ENCODE measurements around the gene RALGAPA2. TPM values are rescaled to one million over a fixed set of nuclear protein-coding genes. Genes with fewer than 3 reads are reported as not detected.

The RALGAPA2 gene
- total RNA-seq, 1 donor from 2014 or later = 16.5 TPM

GRCh38 chr20:20465252-20465651 is 247.2 kb downstream of the RALGAPA2 start:
- intact Hi-C loops (cut with DNase I) = loop anchor here (10.0 kb wide), 1 partner anchor 100 kb away; the partner anchor contains the start of gene INSM1
- no peak for ATAC-seq
- DNase-seq (ENCODE audit: missing footprints) = no peak

- DNase-seq (ENCODE audit: missing footprints) (no peak), ATAC-seq (no peak)
- intact Hi-C loops (cut with DNase I) = loop anchor here (10.0 kb wide), 1 partner anchor 99 kb away; the partner anchor contains the start of gene INSM1
Measured at GRCh38 chr20:20463933-20464374, 248.5 kb downstream of the RALGAPA2 start.

DNA sequence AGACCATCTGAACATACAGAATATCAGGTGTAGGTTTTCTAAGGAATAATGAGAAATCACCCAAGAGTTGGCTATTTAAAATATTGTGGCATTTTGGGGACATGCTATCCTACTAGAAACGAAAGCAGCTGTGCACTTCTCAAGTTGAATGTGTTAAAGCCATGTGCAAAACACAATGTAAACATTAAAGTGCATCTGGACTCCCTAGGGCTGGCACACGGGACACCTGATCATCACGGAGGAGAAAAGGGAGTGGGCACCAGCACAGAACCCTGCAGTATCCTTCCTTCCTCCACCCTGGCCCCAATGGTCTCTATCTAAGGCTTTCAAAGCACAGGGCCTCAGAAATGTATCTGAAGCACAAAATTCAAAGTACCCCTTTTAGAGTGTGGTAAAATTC is 250.3 kb downstream of the RALGAPA2 start:
- DNase-seq (ENCODE audit: missing footprints) (no peak), ATAC-seq (no peak)
- intact Hi-C loops (cut with DNase I) = loop anchor here (10.0 kb wide), 1 partner anchor 97 kb away; the partner anchor contains the start of gene INSM1

DNA sequence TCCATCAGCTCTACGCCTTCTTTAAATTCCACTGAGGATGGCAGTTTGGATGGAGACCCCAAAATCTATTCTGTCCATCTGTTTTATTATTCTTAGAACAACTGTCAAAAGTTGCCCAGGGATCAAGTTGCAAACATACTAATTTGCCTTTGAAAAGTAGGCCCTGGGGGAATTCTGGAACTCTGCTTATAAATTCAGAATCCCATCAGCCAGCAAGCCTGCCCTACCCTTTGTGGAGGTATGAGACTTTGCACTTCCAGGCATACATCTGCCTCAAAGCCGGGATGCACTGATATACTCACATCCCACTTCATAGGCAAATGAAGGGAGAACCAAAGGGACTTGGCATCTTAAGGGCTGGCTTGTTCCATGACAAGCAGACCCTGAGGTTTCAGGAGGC is 250.9 kb downstream of the RALGAPA2 start:
- intact Hi-C loops (cut with DNase I) = loop anchor here (10.0 kb wide), 1 partner anchor 97 kb away; the partner anchor contains the start of gene INSM1

DNA sequence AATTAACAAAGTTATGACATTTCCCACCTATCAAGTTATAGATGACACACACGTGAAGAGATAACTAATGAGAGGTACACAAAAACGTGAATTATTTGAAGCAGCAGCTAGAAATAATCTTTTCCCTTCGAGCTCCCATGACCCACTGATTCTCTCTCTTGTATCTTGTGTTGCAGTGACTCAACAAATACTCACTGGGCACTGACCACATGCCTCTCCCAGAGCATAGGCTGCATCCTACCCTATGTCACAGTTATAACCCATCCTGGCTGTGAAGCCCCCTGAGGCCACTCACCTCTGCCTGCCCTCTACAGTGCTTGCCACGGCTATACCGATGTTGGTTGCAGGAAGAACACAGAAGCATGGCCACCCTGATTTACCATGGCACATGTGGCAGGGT is 252.7 kb downstream of the RALGAPA2 start:
- no peak for ATAC-seq
- DNase-seq (ENCODE audit: missing footprints) = no peak
- intact Hi-C loops (cut with DNase I) = loop anchor here (10.0 kb wide), 1 partner anchor 95 kb away; the partner anchor contains the start of gene INSM1

More for the DNA sequence above, 250.9 kb downstream of the RALGAPA2 start:
- ATAC-seq = no peak
- DNase-seq (ENCODE audit: missing footprints) = no peak

GRCh38 chr20:20457392-20458126 is 254.9 kb downstream of the RALGAPA2 start:
- no peak for ATAC-seq
- intact Hi-C loops (cut with DNase I) = no loop called here

GRCh38 chr20:20456741-20457140 is 255.7 kb downstream of the RALGAPA2 start:
- no peak for DNase-seq (ENCODE audit: missing footprints)
- intact Hi-C loops (cut with DNase I) = no loop called here
- ATAC-seq = no peak

More at GRCh38 chr20:20457392-20458126, 254.9 kb downstream of the RALGAPA2 start:
- DNase-seq (ENCODE audit: missing footprints) = no peak

- intact Hi-C loops (cut with DNase I) = no loop called here
- no peak for ATAC-seq
- no peak for DNase-seq (ENCODE audit: missing footprints)
Measured at GRCh38 chr20:20455926-20456325, 256.5 kb downstream of the RALGAPA2 start.

- intact Hi-C loops (cut with DNase I) = no loop called here
- ATAC-seq (peak; percentile 53), DNase-seq (ENCODE audit: missing footprints) (no peak)
Measured at GRCh38 chr20:20454850-20455627, 257.4 kb downstream of the RALGAPA2 start.

- intact Hi-C loops (cut with DNase I) = no loop called here
Measured at GRCh38 chr20:20454367-20454766, 258.1 kb downstream of the RALGAPA2 start.

DNA sequence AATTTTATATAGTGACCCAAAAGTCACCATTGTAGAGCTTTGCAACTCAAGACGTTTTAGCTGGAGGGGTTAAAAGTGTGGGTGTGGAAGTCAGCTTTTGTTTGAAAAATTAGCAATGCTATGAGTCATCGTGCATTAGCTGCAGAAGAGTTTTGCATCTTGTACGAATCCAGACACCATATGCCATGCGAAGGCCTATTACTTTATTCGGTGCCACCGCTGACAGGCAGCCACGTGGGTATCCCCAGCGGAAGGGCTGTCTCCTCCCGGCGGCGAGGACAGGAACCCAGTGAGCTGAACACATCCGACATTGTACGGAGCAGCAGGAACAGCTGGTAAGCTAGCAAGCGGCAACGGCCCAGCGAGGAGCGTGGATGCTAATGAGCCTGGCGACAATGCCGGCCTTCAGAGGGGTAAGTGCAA is 260.2 kb downstream of the RALGAPA2 start:
- DNase-seq (ENCODE audit: missing footprints) (peak; percentile 83), ATAC-seq (peak; percentile 47)
- intact Hi-C loops (cut with DNase I) = no loop called here

More at GRCh38 chr20:20454367-20454766, 258.1 kb downstream of the RALGAPA2 start:
- DNase-seq (ENCODE audit: missing footprints) (no peak), ATAC-seq (no peak)

DNA sequence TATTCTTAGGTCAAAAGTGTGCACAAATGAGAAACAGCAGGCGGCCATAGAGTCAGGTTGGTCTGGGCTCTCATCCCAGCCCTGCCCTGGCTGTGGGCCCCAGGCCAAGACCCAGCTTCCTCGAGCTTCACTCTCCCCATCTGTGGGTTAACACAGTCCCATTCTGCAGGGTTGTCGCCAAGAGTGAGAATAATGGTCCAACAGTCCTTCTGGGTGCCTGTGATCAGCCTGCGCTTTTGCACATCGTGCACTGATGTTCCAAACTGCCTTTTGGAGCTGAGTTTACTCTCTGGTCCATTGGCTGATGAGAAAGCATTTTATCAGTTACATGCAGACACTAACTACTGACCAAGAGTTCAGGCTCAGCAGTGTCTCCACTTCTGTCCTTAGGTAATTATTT is 261.9 kb downstream of the RALGAPA2 start:
- DNase-seq (ENCODE audit: missing footprints) (peak; percentile 67), ATAC-seq (peak; percentile 69)
- intact Hi-C loops (cut with DNase I) = no loop called here

- DNase-seq (ENCODE audit: missing footprints) = no peak
- intact Hi-C loops (cut with DNase I) = no loop called here
- no peak for ATAC-seq
Measured at GRCh38 chr20:20448881-20449280, 263.6 kb downstream of the RALGAPA2 start.

DNA sequence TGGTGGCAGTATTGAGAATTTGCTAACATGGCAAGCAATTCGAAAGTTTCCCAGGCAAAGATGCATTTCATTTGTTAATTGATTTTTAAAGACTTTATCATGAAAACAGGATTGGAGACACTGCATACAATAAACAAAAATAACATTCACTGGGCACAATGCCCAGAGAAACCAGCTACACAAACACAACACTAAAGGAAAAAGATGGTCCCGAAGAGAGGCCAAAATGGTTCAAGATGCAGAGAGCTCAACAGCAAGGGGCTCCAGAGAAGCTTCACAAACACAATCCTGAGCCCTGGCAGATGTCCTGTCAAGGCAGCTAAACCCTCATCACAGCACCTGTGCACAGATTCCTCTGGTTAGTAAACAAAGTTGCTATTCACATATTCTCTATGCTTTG is 265.2 kb downstream of the RALGAPA2 start:
- DNase-seq (ENCODE audit: missing footprints) (no peak), ATAC-seq (no peak)
- intact Hi-C loops (cut with DNase I) = no loop called here

- ATAC-seq (peak; percentile 58), DNase-seq (ENCODE audit: missing footprints) (no peak)
- intact Hi-C loops (cut with DNase I) = no loop called here
Measured at GRCh38 chr20:20446425-20447015, 265.9 kb downstream of the RALGAPA2 start.

DNA sequence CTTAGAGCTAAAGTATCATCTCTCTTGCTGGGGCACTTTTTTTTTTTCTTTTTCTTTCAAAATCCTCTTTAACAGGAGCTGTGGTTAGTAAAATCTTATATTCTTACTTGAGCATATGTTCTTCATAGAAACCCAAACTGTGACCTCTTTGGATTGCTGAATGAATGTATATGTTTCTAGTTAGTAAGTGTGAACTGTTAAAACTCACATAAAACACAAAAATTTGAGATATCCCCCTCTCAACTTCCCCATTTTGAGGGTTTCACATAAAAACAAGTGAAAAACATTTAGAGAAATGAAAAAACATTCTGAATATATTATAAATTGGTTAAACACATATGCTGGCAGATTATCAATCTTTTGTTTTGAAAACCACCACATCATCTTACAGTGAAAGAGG is 266.4 kb downstream of the RALGAPA2 start:
- intact Hi-C loops (cut with DNase I) = no loop called here
- no peak for ATAC-seq
- DNase-seq (ENCODE audit: missing footprints) = no peak

GRCh38 chr20:20443504-20443903 is 268.9 kb downstream of the RALGAPA2 start:
- intact Hi-C loops (cut with DNase I) = no loop called here
- ATAC-seq (no peak), DNase-seq (ENCODE audit: missing footprints) (no peak)

GRCh38 chr20:20442466-20442865 is 270.0 kb downstream of the RALGAPA2 start:
- no peak for DNase-seq (ENCODE audit: missing footprints)
- ATAC-seq = no peak
- intact Hi-C loops (cut with DNase I) = no loop called here

Measured in Right ventricle myocardium inferior (tissue), 1 donor.